MCF 10A (cell line): Measurements from ENCODE around the gene KRTAP4-11. TPM values are rescaled to one million over a fixed set of nuclear protein-coding genes. Genes with fewer than 3 reads are reported as not detected.
"Not testable (repeated sequence)": the region's sequence is repeated elsewhere in the genome, so short reads cannot be mapped to it uniquely, and the experiment has no call there.

Experiments used
- Bru-seq: library from RNA; stranded (reverse); fragments of 400-500 nt; gene quantifications from one replicate; lab custom pipeline; 2021; lab: Mats Ljungman, UMichigan
- BruChase-seq, 2 experiments: library from RNA; stranded (reverse); fragments of 400-500 nt; gene quantifications; one replicate each; lab custom pipeline; 2021; lab: Mats Ljungman, UMichigan
- BruUV-seq: library from RNA; stranded (reverse); fragments of 400-500 nt; replicated peaks from 2 replicates; lab custom pipeline; 2021; lab: Mats Ljungman, UMichigan
- CTCF ChIA-PET: fragments of 300-600 bp; sonication (Branson Sonifier 250); formaldehyde crosslinking; extraction: SDS; loops from one replicate; lab custom pipeline; 2021; ENCODE audit warnings: antibody characterized with exemption, inconsistent platforms; lab: Yijun Ruan, JAX
- POLR2A ChIA-PET: fragments of 300-600, 350-650 bp; sonication (Branson Sonifier 250); formaldehyde crosslinking; extraction: SDS; loops from one replicate; lab custom pipeline; 2020; ENCODE audit warnings: antibody characterized with exemption, inconsistent platforms; lab: Yijun Ruan, JAX
- DNase-seq: peaks from one replicate; pipeline ENCODE4 v3.0.0-alpha.2; 2018; ENCODE audit not compliant: unreplicated experiment
- H3K27ac Mint-ChIP-seq: one replicate; pipeline ENCODE4 v1.8.0; 2022; ENCODE audit warnings: mild to moderate bottlenecking, low read depth, mixed read lengths; ENCODE audit not compliant: unreplicated experiment
- H3K27me3 Mint-ChIP-seq: one replicate; pipeline ENCODE4 v1.8.0; 2022; ENCODE audit warnings: mixed read lengths; ENCODE audit not compliant: insufficient read depth, unreplicated experiment
- H3K36me3 Mint-ChIP-seq: one replicate; pipeline ENCODE4 v1.8.0; 2022; ENCODE audit warnings: mild to moderate bottlenecking, moderate library complexity, mixed read lengths; ENCODE audit not compliant: insufficient read depth, unreplicated experiment
- H3K4me1 Mint-ChIP-seq: one replicate; pipeline ENCODE4 v1.8.0; 2022; ENCODE audit warnings: mixed read lengths; ENCODE audit not compliant: insufficient read depth, unreplicated experiment
- H3K4me3 Mint-ChIP-seq: one replicate; pipeline ENCODE4 v1.8.0; 2022; ENCODE audit warnings: mild to moderate bottlenecking, moderate library complexity, mixed read lengths; ENCODE audit not compliant: unreplicated experiment
- H3K9me3 Mint-ChIP-seq: one replicate; pipeline ENCODE4 v1.8.0; 2022; ENCODE audit warnings: mixed read lengths; ENCODE audit not compliant: unreplicated experiment
- intact Hi-C: fragments of 100-400 bp; cut with micrococcal nuclease; formaldehyde crosslinking; loops from 2 replicates; pipeline ENCODE4 v1.14.1; 2022
- long read RNA-seq: library from polyadenylated mRNA; stranded (forward); transcript quantifications from one replicate; pipeline ENCODE4 v2.0.0, GENCODE V29; 2022
- total RNA-seq: library from RNA; stranded (reverse); gene quantifications from 2 replicates; pipeline ENCODE4 v1.2.3, GENCODE V29; 2022
- TF ChIP-seq, protein P1 (sequence below): fragments of 200-600 bp; IDR thresholded peaks from one replicate; pipeline ENCODE4 v1.8.0; 2022; ENCODE audit warnings: antibody characterized with exemption, mild to moderate bottlenecking; ENCODE audit not compliant: unreplicated experiment

The KRTAP4-11 gene
- total RNA-seq (not detected in 2 replicates), Bru-seq, nascent RNA (not detected), BruChase-seq, experiment 1, labeled RNA remaining after a 6-hour chase (not detected), BruChase-seq, experiment 2, labeled RNA remaining after a 2-hour chase (not detected)
- long read RNA-seq: 0 reads

DNA sequence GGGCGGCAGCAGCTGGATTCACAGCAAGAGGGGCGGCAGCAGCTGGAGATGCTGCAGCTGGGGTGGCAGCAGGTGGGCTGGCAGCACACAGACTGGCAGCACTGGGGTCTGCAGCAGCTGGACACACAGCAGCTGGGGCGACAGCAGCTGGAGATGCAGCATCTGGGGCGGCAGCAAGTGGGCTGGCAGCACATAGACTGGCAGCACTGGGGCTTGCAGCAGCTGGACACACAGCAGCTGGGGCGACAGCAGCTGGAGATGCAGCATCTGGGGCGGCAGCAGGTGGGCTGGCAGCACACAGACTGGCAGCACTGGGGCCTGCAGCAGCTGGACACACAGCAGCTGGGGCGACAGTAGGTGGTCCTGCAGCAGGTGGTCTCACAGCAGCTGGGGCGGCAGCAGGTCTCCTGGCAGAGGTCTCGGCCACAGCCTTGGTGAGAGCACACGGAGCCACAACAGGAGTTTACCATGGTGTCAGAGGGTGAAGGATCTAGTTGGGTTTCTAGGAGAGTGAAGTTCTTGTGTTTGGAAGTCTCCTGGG lies at the start of gene KRTAP4-11:
Gene KRTAP4-11 (minus strand): TSS at position 528 of the 541 bp plus-strand sequence. CDS start 58 bp downstream, at position 470.
- CTCF ChIA-PET, H3K36me3 Mint-ChIP-seq, H3K4me3 Mint-ChIP-seq, H3K27ac Mint-ChIP-seq, H3K4me1 Mint-ChIP-seq, POLR2A ChIA-PET, intact Hi-C loops, H3K9me3 Mint-ChIP-seq, DNase-seq, BruUV-seq: not testable (repeated sequence)
- peaks cover 13% of the 10 kb centered on the region for H3K27me3 Mint-ChIP-seq

DNA sequence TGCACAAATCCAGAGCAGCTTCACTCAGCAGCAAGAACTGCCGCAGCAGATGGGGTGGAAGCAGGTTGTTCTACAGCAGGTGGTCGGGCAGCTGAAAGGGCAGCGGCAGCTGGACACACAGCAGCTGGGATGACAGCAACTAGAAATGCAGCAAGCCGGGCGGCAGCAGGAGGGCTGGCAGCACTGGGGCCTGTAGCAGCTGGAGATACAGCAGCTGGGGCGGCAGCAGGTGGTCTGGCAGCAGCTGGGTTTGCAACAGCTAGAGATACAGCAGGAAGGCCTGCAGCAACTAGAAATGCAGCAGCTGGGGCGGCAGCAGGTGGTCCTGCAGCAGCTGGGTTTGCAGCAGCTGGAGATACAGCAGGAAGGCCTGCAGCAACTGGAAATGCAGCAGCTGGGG lies 49.4 kb upstream of the KRTAP4-11 start:
- Mint-ChIP-seq H3K9me3 (no peaks in the 10 kb centered on the region), H3K27ac (no peak overlapping the region), H3K27me3 (no peaks in the 10 kb centered on the region), H3K36me3 (no peaks in the 10 kb centered on the region), H3K4me1 (no peaks in the 10 kb centered on the region), H3K4me3 (no peak overlapping the region)
- DNase-seq: no peak
- intact Hi-C loops: no loop called here
- POLR2A ChIA-PET: no interaction called here
- TF ChIP-seq, protein P1, sequence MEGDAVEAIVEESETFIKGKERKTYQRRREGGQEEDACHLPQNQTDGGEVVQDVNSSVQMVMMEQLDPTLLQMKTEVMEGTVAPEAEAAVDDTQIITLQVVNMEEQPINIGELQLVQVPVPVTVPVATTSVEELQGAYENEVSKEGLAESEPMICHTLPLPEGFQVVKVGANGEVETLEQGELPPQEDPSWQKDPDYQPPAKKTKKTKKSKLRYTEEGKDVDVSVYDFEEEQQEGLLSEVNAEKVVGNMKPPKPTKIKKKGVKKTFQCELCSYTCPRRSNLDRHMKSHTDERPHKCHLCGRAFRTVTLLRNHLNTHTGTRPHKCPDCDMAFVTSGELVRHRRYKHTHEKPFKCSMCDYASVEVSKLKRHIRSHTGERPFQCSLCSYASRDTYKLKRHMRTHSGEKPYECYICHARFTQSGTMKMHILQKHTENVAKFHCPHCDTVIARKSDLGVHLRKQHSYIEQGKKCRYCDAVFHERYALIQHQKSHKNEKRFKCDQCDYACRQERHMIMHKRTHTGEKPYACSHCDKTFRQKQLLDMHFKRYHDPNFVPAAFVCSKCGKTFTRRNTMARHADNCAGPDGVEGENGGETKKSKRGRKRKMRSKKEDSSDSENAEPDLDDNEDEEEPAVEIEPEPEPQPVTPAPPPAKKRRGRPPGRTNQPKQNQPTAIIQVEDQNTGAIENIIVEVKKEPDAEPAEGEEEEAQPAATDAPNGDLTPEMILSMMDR: no peak
- CTCF ChIA-PET: no interaction called here
- no TSS peak for BruUV-seq

DNA sequence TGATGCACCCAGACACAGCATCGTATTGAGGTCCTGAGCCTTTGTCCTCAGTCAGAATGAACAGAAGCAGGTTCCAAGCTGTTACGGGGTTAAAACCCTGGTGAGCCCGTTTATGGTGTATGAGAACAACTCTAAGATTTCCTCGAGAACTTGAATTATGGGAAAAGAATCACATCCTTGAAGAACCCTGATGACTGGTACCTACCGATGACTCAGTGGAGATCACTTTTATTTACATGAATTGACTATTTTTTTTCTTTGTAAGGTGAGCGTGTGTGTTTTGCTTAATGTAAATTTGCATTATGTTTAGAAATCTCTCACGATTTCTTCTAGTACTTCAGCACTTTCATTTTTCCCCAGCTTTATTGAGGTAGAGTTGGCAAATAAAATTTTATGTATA lies 45.7 kb upstream of the KRTAP4-11 start:
- Mint-ChIP-seq H3K4me3 (no peak overlapping the region), H3K27ac (no peak overlapping the region), H3K4me1 (no peaks in the 10 kb centered on the region), H3K9me3 (no peaks in the 10 kb centered on the region), H3K27me3 (peaks cover 13% of the 10 kb centered on the region), H3K36me3 (no peaks in the 10 kb centered on the region)
- no peak for DNase-seq
- POLR2A ChIA-PET: no interaction called here
- CTCF ChIA-PET: no interaction called here
- TF ChIP-seq, protein P1: no peak
- intact Hi-C loops: no loop called here
- BruUV-seq: no TSS peak

DNA sequence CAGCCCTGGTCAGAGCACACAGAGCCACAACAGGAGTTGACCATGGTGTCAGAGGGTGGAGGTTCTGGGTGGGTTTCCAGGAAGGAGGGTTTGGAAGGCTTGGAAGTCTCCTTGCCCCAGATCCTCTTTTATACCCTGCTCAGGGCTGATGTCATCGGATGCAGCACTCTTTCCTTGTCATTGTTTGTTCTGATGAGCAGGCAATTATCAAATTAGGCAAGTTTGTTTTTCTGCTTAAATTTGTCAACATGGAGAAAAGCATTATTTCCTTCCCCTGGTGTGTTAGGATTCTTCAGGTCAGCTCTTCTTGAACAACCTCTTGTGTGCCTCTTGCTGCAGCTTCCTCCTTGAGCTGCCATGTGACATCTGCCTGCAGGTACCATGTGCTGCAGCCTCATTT lies 42.5 kb upstream of the KRTAP4-11 start, which contains the start of gene KRTAP4-4:
Gene KRTAP4-4 (minus strand): TSS at position 101 of the 400 bp plus-strand sequence. CDS start 57 bp downstream, at position 44.
- CTCF ChIA-PET: interaction anchor here (0.6 kb wide), 3 partner anchors 83 to 185 kb away, joined by 3 to 4 read pairs (median 3); no protein-coding TSS in a partner anchor
- BruUV-seq: no TSS peak

DNA sequence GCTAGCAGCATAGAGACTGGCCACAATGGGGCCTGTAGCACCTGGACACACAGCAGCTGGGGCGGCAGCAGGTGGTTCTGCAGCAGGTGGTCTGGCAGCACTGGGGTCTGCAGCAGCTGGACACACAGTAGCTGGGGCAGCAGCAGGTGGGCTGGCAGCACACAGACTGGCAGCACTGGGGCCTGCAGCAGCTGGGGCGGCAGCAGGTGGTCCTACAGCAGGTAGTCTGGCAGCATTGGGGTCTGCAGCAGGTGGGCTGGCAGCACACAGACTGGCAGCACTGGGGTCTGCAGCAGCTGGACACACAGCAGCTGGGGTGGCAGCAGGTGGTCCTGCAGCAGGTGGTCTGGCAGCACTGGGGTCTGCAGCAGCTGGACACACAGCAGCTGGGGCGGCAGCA lies 42.0 kb upstream of the KRTAP4-11 start:
- H3K4me1 Mint-ChIP-seq, DNase-seq, H3K36me3 Mint-ChIP-seq, POLR2A ChIA-PET, intact Hi-C loops, BruUV-seq, H3K9me3 Mint-ChIP-seq, H3K27ac Mint-ChIP-seq, H3K4me3 Mint-ChIP-seq: not testable (repeated sequence)
- CTCF ChIA-PET: interaction anchor here (0.6 kb wide), 3 partner anchors 82 to 303 kb away, joined by 3 to 4 read pairs (median 3); no protein-coding TSS in a partner anchor
- peaks cover 28% of the 10 kb centered on the region for H3K27me3 Mint-ChIP-seq

More for the DNA sequence above, 42.5 kb upstream of the KRTAP4-11 start, which contains the start of gene KRTAP4-4:
- H3K36me3 Mint-ChIP-seq: no peaks in the 10 kb centered on the region
- no peak within 1 kb of the TSS for H3K27ac Mint-ChIP-seq
- TF ChIP-seq, protein P1: no peak
- no peak within 1 kb of the TSS for H3K4me3 Mint-ChIP-seq
- POLR2A ChIA-PET: no interaction called here
- intact Hi-C loops: no loop called here
- H3K4me1 Mint-ChIP-seq: no peaks in the 10 kb centered on the region
- peaks cover 28% of the 10 kb centered on the region for H3K27me3 Mint-ChIP-seq
- no peak for DNase-seq
- H3K9me3 Mint-ChIP-seq: no peaks in the 10 kb centered on the region
